Measurements from ENCODE around the gene ENPP7.

Gene ENPP7

GRCh38 chr17:79779084-79779529 is 48.4 kb downstream of the ENPP7 start:
- no peak overlapping the region for H3K4me3 ChIP-seq (ENCODE audit: low read depth, low read length)
- TF ChIP-seq, protein P1, sequence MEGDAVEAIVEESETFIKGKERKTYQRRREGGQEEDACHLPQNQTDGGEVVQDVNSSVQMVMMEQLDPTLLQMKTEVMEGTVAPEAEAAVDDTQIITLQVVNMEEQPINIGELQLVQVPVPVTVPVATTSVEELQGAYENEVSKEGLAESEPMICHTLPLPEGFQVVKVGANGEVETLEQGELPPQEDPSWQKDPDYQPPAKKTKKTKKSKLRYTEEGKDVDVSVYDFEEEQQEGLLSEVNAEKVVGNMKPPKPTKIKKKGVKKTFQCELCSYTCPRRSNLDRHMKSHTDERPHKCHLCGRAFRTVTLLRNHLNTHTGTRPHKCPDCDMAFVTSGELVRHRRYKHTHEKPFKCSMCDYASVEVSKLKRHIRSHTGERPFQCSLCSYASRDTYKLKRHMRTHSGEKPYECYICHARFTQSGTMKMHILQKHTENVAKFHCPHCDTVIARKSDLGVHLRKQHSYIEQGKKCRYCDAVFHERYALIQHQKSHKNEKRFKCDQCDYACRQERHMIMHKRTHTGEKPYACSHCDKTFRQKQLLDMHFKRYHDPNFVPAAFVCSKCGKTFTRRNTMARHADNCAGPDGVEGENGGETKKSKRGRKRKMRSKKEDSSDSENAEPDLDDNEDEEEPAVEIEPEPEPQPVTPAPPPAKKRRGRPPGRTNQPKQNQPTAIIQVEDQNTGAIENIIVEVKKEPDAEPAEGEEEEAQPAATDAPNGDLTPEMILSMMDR (IDR thresholded peaks at IDR 0.05; ENCODE audit: borderline replicate concordance, insufficient read depth, low read depth, low read length): no peak

GRCh38 chr17:79779661-79780365 is 49.1 kb downstream of the ENPP7 start:
- H3K4me3 ChIP-seq (ENCODE audit: low read depth, low read length): no peak overlapping the region
- TF ChIP-seq, protein P1 (IDR thresholded peaks at IDR 0.05; ENCODE audit: borderline replicate concordance, insufficient read depth, low read depth, low read length): no peak

- no peak overlapping the region for H3K4me3 ChIP-seq (ENCODE audit: low read depth, low read length)
- TF ChIP-seq, protein P1 (IDR thresholded peaks at IDR 0.05; ENCODE audit: borderline replicate concordance, insufficient read depth, low read depth, low read length): no peak
Observed at GRCh38 chr17:79781012-79781650, 50.4 kb downstream of the ENPP7 start.

GRCh38 chr17:79781736-79782575 is 51.2 kb downstream of the ENPP7 start:
- TF ChIP-seq, protein P1 (IDR thresholded peaks at IDR 0.05; ENCODE audit: borderline replicate concordance, insufficient read depth, low read depth, low read length): no peak
- no peak overlapping the region for H3K4me3 ChIP-seq (ENCODE audit: low read depth, low read length)

DNA sequence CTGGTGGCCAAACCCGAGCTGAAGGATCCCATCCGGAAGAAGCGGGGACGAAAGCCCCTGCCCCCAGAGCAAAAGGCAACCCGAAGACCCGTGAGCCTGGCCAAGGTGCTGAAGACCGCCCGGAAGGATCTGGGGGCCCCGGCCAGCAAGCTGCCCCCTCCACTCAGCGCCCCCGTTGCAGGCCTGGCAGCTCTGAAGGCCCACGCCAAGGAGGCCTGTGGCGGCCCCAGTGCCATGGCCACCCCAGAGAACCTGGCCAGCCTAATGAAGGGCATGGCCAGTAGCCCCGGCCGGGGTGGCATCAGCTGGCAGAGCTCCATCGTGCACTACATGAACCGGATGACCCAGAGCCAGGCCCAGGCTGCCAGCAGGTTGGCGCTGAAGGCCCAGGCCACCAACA is 53.1 kb downstream of the ENPP7 start:
- TF ChIP-seq, protein P1 (IDR thresholded peaks at IDR 0.05; ENCODE audit: borderline replicate concordance, insufficient read depth, low read depth, low read length): no peak
- H3K4me3 ChIP-seq (ENCODE audit: low read depth, low read length): no peak overlapping the region

DNA sequence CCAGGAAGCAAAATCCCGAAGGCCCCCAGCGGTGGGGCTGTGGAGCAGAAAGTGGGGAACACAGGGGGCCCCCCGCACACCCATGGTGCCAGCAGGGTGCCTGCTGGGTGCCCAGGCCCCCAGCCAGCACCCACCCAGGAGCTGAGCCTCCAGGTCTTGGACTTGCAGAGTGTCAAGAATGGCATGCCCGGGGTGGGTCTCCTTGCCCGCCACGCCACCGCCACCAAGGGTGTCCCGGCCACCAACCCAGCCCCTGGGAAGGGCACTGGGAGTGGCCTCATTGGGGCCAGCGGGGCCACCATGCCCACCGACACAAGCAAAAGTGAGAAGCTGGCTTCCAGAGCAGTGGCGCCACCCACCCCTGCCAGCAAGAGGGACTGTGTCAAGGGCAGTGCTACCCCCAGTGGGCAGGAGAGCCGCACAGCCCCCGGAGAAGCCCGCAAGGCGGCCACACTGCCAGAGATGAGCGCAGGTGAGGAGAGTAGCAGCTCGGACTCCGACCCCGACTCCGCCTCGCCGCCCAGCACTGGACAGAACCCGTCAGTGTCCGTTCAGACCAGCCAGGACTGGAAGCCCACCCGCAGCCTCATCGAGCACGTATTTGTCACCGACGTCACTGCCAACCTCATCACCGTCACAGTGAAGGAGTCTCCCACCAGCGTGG is 53.7 kb downstream of the ENPP7 start:
- TF ChIP-seq, protein P1 (IDR thresholded peaks at IDR 0.05; ENCODE audit: borderline replicate concordance, insufficient read depth, low read depth, low read length): no peak

More for the DNA sequence above, 53.7 kb downstream of the ENPP7 start:
- no peak overlapping the region for H3K4me3 ChIP-seq (ENCODE audit: low read depth, low read length)
